Skeletal muscle satellite cell (primary cell): ENCODE data around the gene SCMH1.

ENCODE experiments used
- H3K27me3 ChIP-seq: 2 replicates; pipeline ENCODE4 v1.7.0; 2013; ENCODE audit warnings: low read length; ENCODE audit not compliant: control insufficient read depth, insufficient read depth
- H3K36me3 ChIP-seq: 2 replicates; pipeline ENCODE4 v1.7.0; 2013; ENCODE audit warnings: mild to moderate bottlenecking, control low read depth, low read length; ENCODE audit not compliant: insufficient read depth
- H3K4me1 ChIP-seq: 2 replicates; pipeline ENCODE4 v1.7.0; 2013; ENCODE audit warnings: low read length; ENCODE audit not compliant: control insufficient read depth, insufficient read depth
- H3K4me2 ChIP-seq: 2 replicates; pipeline ENCODE4 v1.7.0; 2013; ENCODE audit warnings: mild to moderate bottlenecking, low read length
- H3K4me3 ChIP-seq: 2 replicates; pipeline ENCODE4 v1.7.0; 2013; ENCODE audit warnings: low read length
- H3K9ac ChIP-seq: 2 replicates; pipeline ENCODE4 v1.7.0; 2013; ENCODE audit warnings: mild to moderate bottlenecking, low read depth, low read length, moderate library complexity
- H3K9me3 ChIP-seq: replicated peaks from 2 replicates; pipeline ENCODE4 v1.7.0; 2013; ENCODE audit warnings: mild to moderate bottlenecking, control low read depth, low read length

SCMH1 gene

GRCh38 chr1:41006942-41007865, 234.9 kb downstream of the SCMH1 start:
- Histone ChIP-seq H3K4me1 (peaks cover 25% of the 10 kb centered on the region), H3K4me2 (no peak overlapping the region), H3K36me3 (peaks cover 90% of the 10 kb centered on the region), H3K9me3 (no peaks in the 10 kb centered on the region), H3K9ac (no peak overlapping the region), H3K4me3 (no peak overlapping the region), H3K27me3 (no peaks in the 10 kb centered on the region)

- Histone ChIP-seq H3K4me2 (no peak overlapping the region), H3K9me3 (no peaks in the 10 kb centered on the region), H3K4me3 (no peak overlapping the region), H3K36me3 (peaks cover 90% of the 10 kb centered on the region), H3K27me3 (no peaks in the 10 kb centered on the region), H3K9ac (no peak overlapping the region), H3K4me1 (peaks cover 31% of the 10 kb centered on the region)
These were observed 236.2 kb downstream of the SCMH1 start for GRCh38 chr1:41005876-41006275.

- H3K4me3 ChIP-seq, result peak overlapping the region; percentile 3
- peak overlapping the region; percentile 29 for H3K4me2 ChIP-seq
- peaks cover 31% of the 10 kb centered on the region for H3K4me1 ChIP-seq
- H3K36me3 ChIP-seq, result peaks cover 84% of the 10 kb centered on the region
- H3K9ac ChIP-seq, result peak overlapping the region; percentile 27
- H3K27me3 ChIP-seq, result no peaks in the 10 kb centered on the region
- no peaks in the 10 kb centered on the region for H3K9me3 ChIP-seq
These were observed 238.4 kb downstream of the SCMH1 start for GRCh38 chr1:41003640-41004220.

GRCh38 chr1:41003127-41003639, 238.9 kb downstream of the SCMH1 start:
- H3K9ac ChIP-seq, result peak overlapping the region; percentile 27
- peak overlapping the region; percentile 29 for H3K4me2 ChIP-seq
- H3K4me3 ChIP-seq, result peak overlapping the region; percentile 3
- peaks cover 31% of the 10 kb centered on the region for H3K4me1 ChIP-seq
- no peaks in the 10 kb centered on the region for H3K27me3 ChIP-seq
- peaks cover 82% of the 10 kb centered on the region for H3K36me3 ChIP-seq
- no peaks in the 10 kb centered on the region for H3K9me3 ChIP-seq

- Histone ChIP-seq H3K36me3 (peaks cover 84% of the 10 kb centered on the region), H3K9ac (no peak overlapping the region), H3K4me2 (no peak overlapping the region), H3K4me3 (no peak overlapping the region), H3K4me1 (peaks cover 19% of the 10 kb centered on the region), H3K27me3 (no peaks in the 10 kb centered on the region), H3K9me3 (no peaks in the 10 kb centered on the region)
These were observed 243.4 kb downstream of the SCMH1 start for GRCh38 chr1:40998668-40999067.

- H3K27me3 ChIP-seq, result no peaks in the 10 kb centered on the region
- H3K9ac ChIP-seq, result no peak overlapping the region
- peaks cover 4% of the 10 kb centered on the region for H3K4me1 ChIP-seq
- H3K4me3 ChIP-seq, result no peak overlapping the region
- H3K9me3 ChIP-seq, result no peaks in the 10 kb centered on the region
- H3K4me2 ChIP-seq, result no peak overlapping the region
- H3K36me3 ChIP-seq, result peaks cover 81% of the 10 kb centered on the region
These were observed 245.0 kb downstream of the SCMH1 start for GRCh38 chr1:40997096-40997495.

GRCh38 chr1:40989066-40989465, 253.0 kb downstream of the SCMH1 start:
- H3K36me3 ChIP-seq, result peaks cover 93% of the 10 kb centered on the region
- H3K4me3 ChIP-seq, result no peak overlapping the region
- no peaks in the 10 kb centered on the region for H3K9me3 ChIP-seq
- no peak overlapping the region for H3K4me2 ChIP-seq
- no peak overlapping the region for H3K9ac ChIP-seq
- H3K4me1 ChIP-seq, result peaks cover 10% of the 10 kb centered on the region
- H3K27me3 ChIP-seq, result no peaks in the 10 kb centered on the region

- Histone ChIP-seq H3K4me3 (no peak overlapping the region), H3K27me3 (no peaks in the 10 kb centered on the region), H3K9me3 (no peaks in the 10 kb centered on the region), H3K4me1 (peaks cover 17% of the 10 kb centered on the region), H3K36me3 (peaks cover 93% of the 10 kb centered on the region), H3K9ac (no peak overlapping the region), H3K4me2 (no peak overlapping the region)
These were observed 253.8 kb downstream of the SCMH1 start for GRCh38 chr1:40988280-40988679.

- Histone ChIP-seq H3K9me3 (no peaks in the 10 kb centered on the region), H3K4me3 (no peak overlapping the region), H3K4me2 (no peak overlapping the region), H3K4me1 (peaks cover 24% of the 10 kb centered on the region), H3K27me3 (no peaks in the 10 kb centered on the region), H3K36me3 (peaks cover 92% of the 10 kb centered on the region), H3K9ac (no peak overlapping the region)
These were observed 254.4 kb downstream of the SCMH1 start for GRCh38 chr1:40987439-40988276.

GRCh38 chr1:40986956-40987355, 255.2 kb downstream of the SCMH1 start:
- Histone ChIP-seq H3K9me3 (no peaks in the 10 kb centered on the region), H3K4me2 (no peak overlapping the region), H3K4me1 (peaks cover 30% of the 10 kb centered on the region), H3K4me3 (no peak overlapping the region), H3K27me3 (no peaks in the 10 kb centered on the region), H3K9ac (no peak overlapping the region), H3K36me3 (peaks cover 87% of the 10 kb centered on the region)

GRCh38 chr1:40986328-40986783, 255.8 kb downstream of the SCMH1 start:
- no peak overlapping the region for H3K4me3 ChIP-seq
- H3K4me2 ChIP-seq, result no peak overlapping the region
- peaks cover 81% of the 10 kb centered on the region for H3K36me3 ChIP-seq
- H3K9me3 ChIP-seq, result no peaks in the 10 kb centered on the region
- no peak overlapping the region for H3K9ac ChIP-seq
- no peaks in the 10 kb centered on the region for H3K27me3 ChIP-seq
- peaks cover 36% of the 10 kb centered on the region for H3K4me1 ChIP-seq
